COLO668 (cell line): ENCODE results near the gene BBLN.

Experiments
- DNase-seq: peaks from one replicate; lab custom pipeline; 2025; ENCODE audit not compliant: unreplicated experiment; lab: John Stamatoyannopoulos, UW

The BBLN gene

GRCh38 chr9:128144239-128145181 is 15.6 kb upstream of the BBLN start:
- no peak for DNase-seq

GRCh38 chr9:128145536-128145935 is 14.5 kb upstream of the BBLN start:
- no peak for DNase-seq

- no peak for DNase-seq
Measured at GRCh38 chr9:128145951-128146351, 14.1 kb upstream of the BBLN start.

GRCh38 chr9:128146591-128147120 is 13.4 kb upstream of the BBLN start:
- no peak for DNase-seq

GRCh38 chr9:128148509-128149000 is 11.5 kb upstream of the BBLN start:
- DNase-seq = no peak

GRCh38 chr9:128149001-128149701 is 10.9 kb upstream of the BBLN start, which contains the start of gene LCN2:
TSS of gene LCN2 (plus strand) at chr9:128149453. CDS start at chr9:128149526, 73 bp downstream.
- DNase-seq = no peak

GRCh38 chr9:128149951-128150593 is 10.0 kb upstream of the BBLN start:
- no peak for DNase-seq

- peak; percentile 61 for DNase-seq
Measured at GRCh38 chr9:128150594-128151308, 9.3 kb upstream of the BBLN start.

GRCh38 chr9:128151309-128152132 is 8.5 kb upstream of the BBLN start:
- DNase-seq = no peak

GRCh38 chr9:128152133-128153059 is 7.7 kb upstream of the BBLN start:
- DNase-seq = no peak

GRCh38 chr9:128153060-128153946 is 6.8 kb upstream of the BBLN start:
- DNase-seq = no peak

GRCh38 chr9:128153947-128154695 is 5.9 kb upstream of the BBLN start:
- no peak for DNase-seq

GRCh38 chr9:128155736-128156500 is 4.1 kb upstream of the BBLN start:
- no peak for DNase-seq

GRCh38 chr9:128159522-128159783 is 612 bp upstream of the BBLN start:
- peak; percentile 67 for DNase-seq

- DNase-seq = peak; percentile 42
Measured at GRCh38 chr9:128160603-128160987, 530 bp downstream of the BBLN start.

GRCh38 chr9:128161215-128161902 is 1.3 kb downstream of the BBLN start:
- DNase-seq = no peak
